Fibroblast of lung (primary cell): ENCODE data around the gene RAB27B. TPM values are rescaled to one million over a fixed set of nuclear protein-coding genes. Genes with fewer than 3 reads are reported as not detected.

Experiments used
- DNase-seq, 2 donors: peaks; one replicate each; pipeline versions ENCODE4 v3.0.0 to v3.0.0-alpha.2; 2010; ENCODE audit warnings: low read depth in 2 of 2
- H2AFZ ChIP-seq: 2 replicates; pipeline ENCODE4 v1.5.1; 2012; ENCODE audit warnings: low read length, control low read depth, inconsistent platforms
- H3K27ac ChIP-seq: 2 replicates; pipeline ENCODE4 v1.5.1; 2011; ENCODE audit warnings: low read length, control low read depth; ENCODE audit not compliant: insufficient read depth
- H3K27me3 ChIP-seq: 2 replicates; pipeline ENCODE4 v1.5.1; 2011; ENCODE audit warnings: mild to moderate bottlenecking, low read length; ENCODE audit not compliant: control insufficient read depth, insufficient read depth
- H3K36me3 ChIP-seq: 2 replicates; pipeline ENCODE4 v1.5.1; 2011; ENCODE audit warnings: low read length; ENCODE audit not compliant: control insufficient read depth, insufficient read depth
- H3K4me1 ChIP-seq: 2 replicates; pipeline ENCODE4 v1.5.1; 2011; ENCODE audit warnings: low read length; ENCODE audit not compliant: control insufficient read depth, insufficient read depth; ENCODE audit errors: extremely low read depth
- H3K4me2 ChIP-seq: 2 replicates; pipeline ENCODE4 v1.5.1; 2011; ENCODE audit warnings: low read length, control low read depth; ENCODE audit not compliant: insufficient read depth; ENCODE audit errors: extremely low read depth
- H3K4me3 ChIP-seq, 4 experiments: fragments of 200-600 bp in 1 of 4; sonication (generic) in 1 of 4; replicated peaks in 1 of 4; 2 replicates each; pipeline ENCODE4 v1.5.1; 2011 to 2016; ENCODE audit warnings: low read length in 4 of 4, low read depth in 3 of 4, mild to moderate bottlenecking in 3 of 4, control low read depth in 2 of 4, inconsistent platforms in 1 of 4, mixed read lengths in 1 of 4; ENCODE audit not compliant: insufficient read depth in 1 of 4; ENCODE audit errors: control extremely low read depth in 1 of 4
- H3K79me2 ChIP-seq: 2 replicates; pipeline ENCODE4 v1.5.1; 2012; ENCODE audit warnings: mild to moderate bottlenecking, low read length, inconsistent platforms; ENCODE audit not compliant: control insufficient read depth, insufficient read depth
- H3K9ac ChIP-seq: 2 replicates; pipeline ENCODE4 v1.5.1; 2011; ENCODE audit warnings: mild to moderate bottlenecking, low read length, control low read depth; ENCODE audit not compliant: insufficient read depth
- H3K9me3 ChIP-seq: 2 replicates; pipeline ENCODE4 v1.5.1; 2012; ENCODE audit warnings: low read depth, low read length; ENCODE audit not compliant: control insufficient read depth, insufficient read depth
- H4K20me1 ChIP-seq: 2 replicates; pipeline ENCODE4 v1.5.1; 2011; ENCODE audit warnings: low read length; ENCODE audit not compliant: control insufficient read depth, insufficient read depth; ENCODE audit errors: extremely low read depth
- EZH2 ChIP-seq: IDR thresholded peaks from 2 replicates; pipeline ENCODE4 v1.5.1; 2012; ENCODE audit warnings: low read length, control low read depth, mild to moderate bottlenecking; ENCODE audit errors: missing control alignments
- polyA plus RNA-seq, 2 donors: library from polyadenylated mRNA; depleted of rRNA in 1 of 2; stranded (reverse) in 1 of 2; unstranded in 1 of 2; fragments of >200 nt; gene quantifications; 2 replicates each; pipeline ENCODE4 v1.2.1, GENCODE V29; 2011 to 2012; ENCODE audit warnings: missing spikeins in 1 of 2
- total RNA-seq: library from RNA; depleted of rRNA; stranded (reverse); fragments of >200 nt; gene quantifications from 2 replicates; pipeline ENCODE4 v1.2.1, GENCODE V29; 2014
- TF ChIP-seq, protein P1 (sequence below), 2 donors: IDR thresholded peaks in 1 of 2; conservative IDR thresholded peaks in 1 of 2; 1 replicate in 1 of 2; 2 replicates in 1 of 2; pipeline ENCODE4 v1.5.1; 2011 to 2012; ENCODE audit warnings: low read length in 2 of 2, control low read depth in 1 of 2, inconsistent platforms in 1 of 2, low read depth in 1 of 2, mild to moderate bottlenecking in 1 of 2

RAB27B gene
- total and polyA plus RNA-seq, 2 donors (not counting 1 experiment from before 2014, with no cell fraction given), result 0.92 to 0.99 TPM

DNA sequence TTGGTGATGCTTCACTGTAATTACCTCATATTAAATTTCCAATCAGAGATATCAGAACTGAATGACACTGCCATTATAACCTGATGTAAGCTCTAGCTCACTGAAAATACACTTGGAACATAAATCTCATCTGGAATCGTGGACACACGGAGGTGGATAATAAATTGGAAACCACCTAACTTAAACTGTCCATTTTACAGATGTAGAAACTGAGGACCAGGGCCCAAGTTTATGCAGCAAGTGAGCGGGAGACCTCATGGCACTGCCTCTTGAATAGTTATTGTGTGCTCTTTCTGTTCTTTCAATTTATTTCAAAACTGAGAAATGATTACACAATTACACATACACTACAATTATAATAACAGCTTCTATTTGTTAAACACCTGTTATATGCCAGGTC, 110.2 kb downstream of the RAB27B start:
- no peak overlapping the region for H3K9ac ChIP-seq
- no peak overlapping the region for H3K4me2 ChIP-seq
- no peak for TF ChIP-seq EZH2
- TF ChIP-seq, protein P1, sequence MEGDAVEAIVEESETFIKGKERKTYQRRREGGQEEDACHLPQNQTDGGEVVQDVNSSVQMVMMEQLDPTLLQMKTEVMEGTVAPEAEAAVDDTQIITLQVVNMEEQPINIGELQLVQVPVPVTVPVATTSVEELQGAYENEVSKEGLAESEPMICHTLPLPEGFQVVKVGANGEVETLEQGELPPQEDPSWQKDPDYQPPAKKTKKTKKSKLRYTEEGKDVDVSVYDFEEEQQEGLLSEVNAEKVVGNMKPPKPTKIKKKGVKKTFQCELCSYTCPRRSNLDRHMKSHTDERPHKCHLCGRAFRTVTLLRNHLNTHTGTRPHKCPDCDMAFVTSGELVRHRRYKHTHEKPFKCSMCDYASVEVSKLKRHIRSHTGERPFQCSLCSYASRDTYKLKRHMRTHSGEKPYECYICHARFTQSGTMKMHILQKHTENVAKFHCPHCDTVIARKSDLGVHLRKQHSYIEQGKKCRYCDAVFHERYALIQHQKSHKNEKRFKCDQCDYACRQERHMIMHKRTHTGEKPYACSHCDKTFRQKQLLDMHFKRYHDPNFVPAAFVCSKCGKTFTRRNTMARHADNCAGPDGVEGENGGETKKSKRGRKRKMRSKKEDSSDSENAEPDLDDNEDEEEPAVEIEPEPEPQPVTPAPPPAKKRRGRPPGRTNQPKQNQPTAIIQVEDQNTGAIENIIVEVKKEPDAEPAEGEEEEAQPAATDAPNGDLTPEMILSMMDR (conservative IDR thresholded peaks at IDR 0.05 in 1 of 2, IDR thresholded peaks at IDR 0.05 in 1 of 2; ENCODE audit: low read depth in 1 of 2, low read length in 2 of 2), result no peak
- no peak overlapping the region for H3K4me3 ChIP-seq
- H4K20me1 ChIP-seq, result no peaks in the 10 kb centered on the region
- no peak overlapping the region for H2AFZ ChIP-seq
- H3K36me3 ChIP-seq, result no peaks in the 10 kb centered on the region
- no peaks in the 10 kb centered on the region for H3K79me2 ChIP-seq
- no peaks in the 10 kb centered on the region for H3K27me3 ChIP-seq
- H3K9me3 ChIP-seq, result no peaks in the 10 kb centered on the region
- H3K27ac ChIP-seq, result no peak overlapping the region
- DNase-seq, result no peak
- no peaks in the 10 kb centered on the region for H3K4me1 ChIP-seq

DNA sequence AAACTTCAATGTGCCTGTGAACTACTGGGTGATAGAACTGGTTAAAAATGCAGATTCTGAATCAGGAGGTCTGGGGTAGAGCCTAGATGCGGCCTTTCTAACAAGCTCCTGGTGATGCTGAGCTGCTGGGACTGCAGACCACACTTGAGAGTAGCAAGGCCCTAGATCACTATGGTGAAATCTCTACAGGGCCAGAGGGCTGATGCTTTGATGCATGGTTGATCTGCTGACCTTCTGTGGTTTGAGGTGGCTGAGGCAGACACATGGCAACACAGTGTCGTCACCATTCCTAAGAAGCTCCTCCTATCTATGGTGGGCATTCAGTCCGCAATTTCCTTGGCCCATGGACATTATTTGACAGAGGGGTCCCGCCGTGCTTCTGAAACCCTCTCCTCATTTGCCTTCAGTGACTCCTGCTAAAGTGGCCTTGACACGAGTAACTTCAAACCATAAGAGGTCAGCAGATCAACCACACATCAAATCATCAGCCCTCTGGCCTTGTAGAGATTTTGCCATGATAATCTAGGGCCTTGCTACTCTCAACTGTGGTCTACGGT, 111.2 kb downstream of the RAB27B start:
- Histone ChIP-seq H3K27me3 (no peaks in the 10 kb centered on the region), H3K79me2 (no peaks in the 10 kb centered on the region), H3K9me3 (no peaks in the 10 kb centered on the region), H3K27ac (no peak overlapping the region), H2AFZ (no peak overlapping the region), H4K20me1 (no peaks in the 10 kb centered on the region), H3K36me3 (no peaks in the 10 kb centered on the region), H3K4me3 (no peak overlapping the region), H3K9ac (no peak overlapping the region), H3K4me2 (no peak overlapping the region), H3K4me1 (no peaks in the 10 kb centered on the region)
- TF ChIP-seq, protein P1 (conservative IDR thresholded peaks at IDR 0.05 in 1 of 2, IDR thresholded peaks at IDR 0.05 in 1 of 2; ENCODE audit: low read depth in 1 of 2, low read length in 2 of 2), result no peak
- TF ChIP-seq EZH2, result no peak
- DNase-seq, result peak in 1 of 2 donors; percentile 24

DNA sequence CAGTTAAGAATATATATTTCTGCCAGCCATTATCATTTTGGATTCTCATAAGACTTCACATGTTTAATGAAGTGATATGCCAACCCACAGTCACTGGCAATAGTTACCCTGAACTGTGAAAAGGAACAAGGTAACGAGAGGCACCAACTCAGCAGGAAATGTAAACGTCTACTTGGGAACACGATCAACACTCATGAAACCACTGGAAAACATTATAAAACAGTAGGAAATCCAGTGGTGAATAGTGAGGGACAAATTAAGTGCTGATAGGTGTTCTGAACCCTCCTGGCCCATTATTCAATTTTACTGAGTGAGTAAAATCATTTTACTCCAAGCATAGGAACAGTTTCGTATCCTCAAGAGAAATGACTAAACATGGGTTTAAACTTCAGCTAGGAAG, 113.9 kb downstream of the RAB27B start:
- H3K9ac ChIP-seq, result no peak overlapping the region
- TF ChIP-seq EZH2, result no peak
- TF ChIP-seq, protein P1 (conservative IDR thresholded peaks at IDR 0.05 in 1 of 2, IDR thresholded peaks at IDR 0.05 in 1 of 2; ENCODE audit: low read depth in 1 of 2, low read length in 2 of 2), result no peak
- no peaks in the 10 kb centered on the region for H3K9me3 ChIP-seq
- no peaks in the 10 kb centered on the region for H3K36me3 ChIP-seq
- no peak overlapping the region for H3K4me2 ChIP-seq
- H3K79me2 ChIP-seq, result no peaks in the 10 kb centered on the region
- no peak for DNase-seq
- H2AFZ ChIP-seq, result no peak overlapping the region
- H3K27ac ChIP-seq, result no peak overlapping the region
- H4K20me1 ChIP-seq, result no peaks in the 10 kb centered on the region
- H3K4me3 ChIP-seq, result no peak overlapping the region
- no peaks in the 10 kb centered on the region for H3K4me1 ChIP-seq
- no peaks in the 10 kb centered on the region for H3K27me3 ChIP-seq
